Lower leg skin (tissue), 3 donors: ENCODE data around the gene HMCN2.

Source experiments
- CTCF ChIP-seq, 3 donors: fragments of 450-650 bp; IDR thresholded peaks; one replicate each; pipeline ENCODE4 v1.5.1; 2016; ENCODE audit warnings: antibody characterized with exemption in 3 of 3, mild to moderate bottlenecking in 3 of 3, moderate library complexity in 2 of 3
- POLR2A ChIP-seq, 2 donors: fragments of 450-650 bp; IDR thresholded peaks; one replicate each; pipeline ENCODE4 v1.6.1; 2016 to 2017; ENCODE audit warnings: antibody characterized with exemption in 2 of 2, mild to moderate bottlenecking in 1 of 2, moderate library complexity in 1 of 2

GRCh38 chr9:130414081-130414731 is 148.6 kb downstream of the HMCN2 start:
- TF ChIP-seq CTCF (IDR thresholded peaks at IDR 0.05) (no peak), POLR2A (IDR thresholded peaks at IDR 0.05) (no peak)
